ENCODE measurements around the gene ABCD2.

ABCD2 gene

GRCh38 chr12:39588348-39588747 lies 31.3 kb downstream of the ABCD2 start:
- no peak for DNase-seq (ENCODE audit: low spot score)
- in situ Hi-C loops (cut with MboI; ENCODE audit: low pct_unique_long_range_greater_than_20kb, low sequenced_read_pairs, unreplicated experiment), result no loop called here
- TF ChIP-seq CTCF (IDR thresholded peaks at IDR 0.05; ENCODE audit: extremely low read depth, insufficient read depth, missing control alignments), result no peak

GRCh38 chr12:39587225-39587624 lies 32.4 kb downstream of the ABCD2 start:
- DNase-seq (ENCODE audit: low spot score), result no peak
- peak; percentile 38 for TF ChIP-seq CTCF (IDR thresholded peaks at IDR 0.05; ENCODE audit: extremely low read depth, insufficient read depth, missing control alignments)
- in situ Hi-C loops (cut with MboI; ENCODE audit: low pct_unique_long_range_greater_than_20kb, low sequenced_read_pairs, unreplicated experiment), result no loop called here

GRCh38 chr12:39586816-39587215 lies 32.8 kb downstream of the ABCD2 start:
- in situ Hi-C loops (cut with MboI; ENCODE audit: low pct_unique_long_range_greater_than_20kb, low sequenced_read_pairs, unreplicated experiment), result no loop called here
- no peak for TF ChIP-seq CTCF (IDR thresholded peaks at IDR 0.05; ENCODE audit: extremely low read depth, insufficient read depth, missing control alignments)
- no peak for DNase-seq (ENCODE audit: low spot score)

- no peak for DNase-seq (ENCODE audit: low spot score)
- no peak for TF ChIP-seq CTCF (IDR thresholded peaks at IDR 0.05; ENCODE audit: extremely low read depth, insufficient read depth, missing control alignments)
- in situ Hi-C loops (cut with MboI; ENCODE audit: low pct_unique_long_range_greater_than_20kb, low sequenced_read_pairs, unreplicated experiment), result no loop called here
Measured at GRCh38 chr12:39581592-39581991, 38.0 kb downstream of the ABCD2 start.

GRCh38 chr12:39575498-39575875 lies 44.1 kb downstream of the ABCD2 start:
- in situ Hi-C loops (cut with MboI; ENCODE audit: low pct_unique_long_range_greater_than_20kb, low sequenced_read_pairs, unreplicated experiment), result no loop called here
- TF ChIP-seq CTCF (IDR thresholded peaks at IDR 0.05; ENCODE audit: extremely low read depth, insufficient read depth, missing control alignments), result no peak
- no peak for DNase-seq (ENCODE audit: low spot score)

- TF ChIP-seq CTCF (IDR thresholded peaks at IDR 0.05; ENCODE audit: extremely low read depth, insufficient read depth, missing control alignments), result no peak
- no peak for DNase-seq (ENCODE audit: low spot score)
- in situ Hi-C loops (cut with MboI; ENCODE audit: low pct_unique_long_range_greater_than_20kb, low sequenced_read_pairs, unreplicated experiment), result no loop called here
Measured at GRCh38 chr12:39574785-39575497, 44.7 kb downstream of the ABCD2 start.
